Ishikawa (cell line): Measurements from ENCODE around the gene ALG8.

Experiments used
- CEBPB ChIP-seq: IDR thresholded peaks from 2 replicates; pipeline ENCODE4 v1.6.1; 2012
- CREB1 ChIP-seq: IDR thresholded peaks from 2 replicates; pipeline ENCODE4 v1.6.1; 2012; ENCODE audit warnings: low read depth
- EGR1 ChIP-seq: IDR thresholded peaks from 2 replicates; pipeline ENCODE4 v1.6.1; 2012
- EP300 ChIP-seq: IDR thresholded peaks from 2 replicates; pipeline ENCODE4 v1.6.1; 2012; ENCODE audit warnings: borderline replicate concordance
- FOXM1 ChIP-seq: IDR thresholded peaks from 2 replicates; pipeline ENCODE4 v1.6.1; 2012; ENCODE audit warnings: low read depth, borderline replicate concordance
- MAX ChIP-seq: IDR thresholded peaks from 2 replicates; pipeline ENCODE4 v1.6.1; 2012
- RAD21 ChIP-seq: IDR thresholded peaks from 2 replicates; pipeline ENCODE4 v1.6.1; 2012; ENCODE audit warnings: low read depth
- TAF1 ChIP-seq: IDR thresholded peaks from 2 replicates; pipeline ENCODE4 v1.6.1; 2012; ENCODE audit warnings: low read depth, mild to moderate bottlenecking
- TCF12 ChIP-seq: IDR thresholded peaks from 2 replicates; pipeline ENCODE4 v1.6.1; 2012; ENCODE audit warnings: low read depth
- TEAD4 ChIP-seq: IDR thresholded peaks from 2 replicates; pipeline ENCODE4 v1.6.1; 2012
- YY1 ChIP-seq: IDR thresholded peaks from 2 replicates; pipeline ENCODE4 v1.6.1; 2012; ENCODE audit warnings: low read depth
- TF ChIP-seq, protein P1 (sequence below): IDR thresholded peaks from 2 replicates; pipeline ENCODE4 v1.6.1; 2012; ENCODE audit warnings: low read depth, mild to moderate bottlenecking

DNA sequence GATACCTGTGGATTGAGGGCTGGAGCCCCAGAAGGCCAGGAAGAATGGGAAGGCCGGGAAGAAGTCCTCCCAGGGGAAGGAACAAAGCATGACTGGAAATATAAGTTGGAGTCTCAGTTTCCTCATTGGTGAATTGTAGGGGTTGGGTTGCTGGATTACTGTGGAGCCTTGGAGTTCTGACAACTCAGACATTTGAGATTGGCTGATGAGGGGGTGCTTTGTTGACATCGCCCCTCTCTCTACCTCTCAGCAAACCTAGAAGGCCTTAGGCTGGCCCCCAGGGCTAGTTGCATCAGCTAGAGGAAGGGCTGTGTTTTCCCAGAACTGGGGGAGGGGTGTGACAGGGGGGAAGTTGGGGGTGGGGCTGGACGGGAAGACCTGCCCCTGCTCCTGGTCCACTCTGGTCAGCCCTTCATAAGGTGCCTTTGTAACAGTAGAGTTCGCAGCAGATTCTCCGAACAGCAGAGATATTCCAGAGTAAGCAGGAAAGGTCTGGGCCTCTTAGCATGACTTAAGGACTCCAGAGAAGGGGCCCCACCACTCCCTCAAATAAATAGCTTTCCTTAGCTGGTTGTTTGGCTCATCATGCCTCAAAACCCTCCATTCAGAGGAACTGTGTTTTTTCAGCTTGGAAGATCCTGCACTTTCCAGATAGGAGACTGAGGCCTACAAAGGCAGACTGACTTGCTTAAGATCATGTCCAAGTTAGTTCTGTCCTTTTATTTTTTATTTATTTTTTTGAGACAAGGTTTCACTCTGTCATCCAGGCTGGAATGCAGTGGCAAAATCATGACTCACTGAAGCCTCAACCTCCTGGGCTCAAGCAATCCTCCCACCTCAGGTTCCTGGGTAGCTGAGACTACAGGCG, 88.2 kb downstream of the ALG8 start:
- TF ChIP-seq TAF1 (no peak), MAX (no peak), TCF12 (no peak), YY1 (no peak), EP300 (no peak), RAD21 (no peak), EGR1 (no peak), FOXM1 (no peak), CREB1 (no peak), CEBPB (no peak), TEAD4 (no peak)
- TF ChIP-seq, protein P1, sequence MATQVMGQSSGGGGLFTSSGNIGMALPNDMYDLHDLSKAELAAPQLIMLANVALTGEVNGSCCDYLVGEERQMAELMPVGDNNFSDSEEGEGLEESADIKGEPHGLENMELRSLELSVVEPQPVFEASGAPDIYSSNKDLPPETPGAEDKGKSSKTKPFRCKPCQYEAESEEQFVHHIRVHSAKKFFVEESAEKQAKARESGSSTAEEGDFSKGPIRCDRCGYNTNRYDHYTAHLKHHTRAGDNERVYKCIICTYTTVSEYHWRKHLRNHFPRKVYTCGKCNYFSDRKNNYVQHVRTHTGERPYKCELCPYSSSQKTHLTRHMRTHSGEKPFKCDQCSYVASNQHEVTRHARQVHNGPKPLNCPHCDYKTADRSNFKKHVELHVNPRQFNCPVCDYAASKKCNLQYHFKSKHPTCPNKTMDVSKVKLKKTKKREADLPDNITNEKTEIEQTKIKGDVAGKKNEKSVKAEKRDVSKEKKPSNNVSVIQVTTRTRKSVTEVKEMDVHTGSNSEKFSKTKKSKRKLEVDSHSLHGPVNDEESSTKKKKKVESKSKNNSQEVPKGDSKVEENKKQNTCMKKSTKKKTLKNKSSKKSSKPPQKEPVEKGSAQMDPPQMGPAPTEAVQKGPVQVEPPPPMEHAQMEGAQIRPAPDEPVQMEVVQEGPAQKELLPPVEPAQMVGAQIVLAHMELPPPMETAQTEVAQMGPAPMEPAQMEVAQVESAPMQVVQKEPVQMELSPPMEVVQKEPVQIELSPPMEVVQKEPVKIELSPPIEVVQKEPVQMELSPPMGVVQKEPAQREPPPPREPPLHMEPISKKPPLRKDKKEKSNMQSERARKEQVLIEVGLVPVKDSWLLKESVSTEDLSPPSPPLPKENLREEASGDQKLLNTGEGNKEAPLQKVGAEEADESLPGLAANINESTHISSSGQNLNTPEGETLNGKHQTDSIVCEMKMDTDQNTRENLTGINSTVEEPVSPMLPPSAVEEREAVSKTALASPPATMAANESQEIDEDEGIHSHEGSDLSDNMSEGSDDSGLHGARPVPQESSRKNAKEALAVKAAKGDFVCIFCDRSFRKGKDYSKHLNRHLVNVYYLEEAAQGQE = no peak
